Globus pallidus (tissue), 1 donor: ENCODE data around the gene CCDC167.
"Not testable (repeated sequence)": the region's sequence is repeated elsewhere in the genome, so short reads cannot be mapped to it uniquely, and the experiment has no call there.

Experiments used
- DNase-seq: peaks from one replicate; pipeline ENCODE4 v3.0.0-alpha.2; 2015; ENCODE audit warnings: low spot score

CCDC167 gene

DNA sequence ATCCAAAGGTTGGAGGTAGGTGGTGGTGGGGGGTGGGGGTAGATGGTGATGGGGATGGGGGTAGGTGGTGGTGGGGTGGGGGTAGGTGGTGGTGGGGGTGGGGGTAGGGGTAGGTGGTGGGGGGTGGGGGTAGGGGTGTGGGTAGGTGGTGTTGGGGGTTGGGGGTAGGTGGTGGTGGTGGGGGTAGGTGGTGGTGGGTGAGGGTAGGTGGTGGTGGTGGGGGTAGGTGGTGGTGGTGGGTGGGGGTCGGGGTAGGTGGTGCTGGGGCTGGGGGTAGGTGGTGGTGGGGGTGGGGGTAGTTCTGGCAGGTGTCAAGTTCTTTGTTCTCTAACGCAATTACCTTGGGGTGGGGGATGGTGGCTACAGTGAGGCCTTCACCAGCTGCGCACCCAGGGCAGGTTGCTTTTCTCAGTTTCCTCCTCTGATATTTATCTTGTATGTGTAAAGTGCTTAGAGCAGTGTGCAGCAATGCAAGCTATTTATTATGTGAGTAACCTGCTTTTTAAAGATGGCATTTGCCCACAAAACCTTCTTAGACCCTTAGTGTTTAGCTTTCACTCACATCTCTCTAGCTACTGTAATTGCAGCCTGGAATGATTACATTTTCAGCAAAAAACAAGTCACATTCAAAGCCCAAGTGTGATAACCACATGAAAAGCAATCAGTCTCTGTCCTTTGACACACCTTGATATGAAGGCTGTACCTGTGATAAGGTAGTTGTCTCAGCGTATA lies 8.2 kb upstream of the CCDC167 start:
- DNase-seq: no peak

DNA sequence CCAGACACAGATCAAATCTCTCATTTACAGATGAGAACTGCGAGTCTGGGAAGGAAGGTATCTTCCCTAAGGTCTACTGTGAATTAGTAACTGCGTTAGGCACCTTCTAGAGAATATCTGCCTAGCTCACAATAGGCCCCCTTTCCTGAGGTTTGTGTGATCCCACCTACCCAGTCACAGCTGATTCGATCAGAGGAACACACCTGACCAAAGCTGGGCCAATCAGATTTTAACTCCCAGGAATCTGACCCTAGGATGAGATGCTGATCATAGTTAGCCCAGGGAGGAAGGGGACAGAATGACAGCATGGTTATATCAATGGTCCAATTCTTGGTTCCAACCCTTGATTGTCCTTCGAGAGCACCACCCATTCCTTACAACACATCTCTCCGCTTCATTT lies 7.4 kb upstream of the CCDC167 start:
- DNase-seq: no peak

DNA sequence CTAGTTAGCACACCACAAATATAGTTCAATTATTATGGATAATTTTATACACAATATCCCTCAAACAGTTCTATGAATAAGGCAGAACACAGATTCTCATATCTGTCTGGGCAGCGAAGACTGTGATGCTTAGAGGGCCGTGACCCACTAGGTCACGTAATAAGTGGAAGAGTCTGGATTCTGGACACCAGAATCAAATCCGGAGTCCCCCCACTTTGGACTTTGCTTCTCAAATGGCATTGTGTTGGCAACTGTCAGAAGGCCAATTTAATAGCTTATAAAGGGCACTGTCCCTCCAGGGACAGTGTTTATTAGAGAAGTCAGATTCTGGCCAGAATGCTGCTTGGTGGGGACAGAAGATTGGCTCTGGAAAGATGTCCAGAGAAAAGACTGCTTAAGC lies 6.8 kb upstream of the CCDC167 start:
- DNase-seq: no peak

DNA sequence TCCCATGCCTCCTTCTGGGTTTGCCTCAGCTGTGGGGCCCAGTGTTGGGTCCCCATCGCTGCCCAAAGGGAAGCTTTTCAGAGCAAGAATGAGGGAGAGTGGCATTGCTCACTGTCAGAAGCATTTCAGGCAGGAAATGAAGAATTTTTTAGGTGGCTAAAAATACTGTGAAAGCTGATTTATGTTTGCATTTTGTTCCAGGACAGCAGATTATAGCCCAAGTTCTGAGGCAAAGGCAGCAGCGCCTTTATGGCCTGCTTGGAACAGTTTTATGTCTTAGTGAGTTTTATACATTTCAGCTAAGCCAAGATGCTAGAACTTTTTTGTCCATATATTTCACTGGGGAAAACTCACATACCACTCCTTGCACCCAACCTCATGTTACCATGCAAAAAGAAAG lies 4.3 kb upstream of the CCDC167 start:
- no peak for DNase-seq

DNA sequence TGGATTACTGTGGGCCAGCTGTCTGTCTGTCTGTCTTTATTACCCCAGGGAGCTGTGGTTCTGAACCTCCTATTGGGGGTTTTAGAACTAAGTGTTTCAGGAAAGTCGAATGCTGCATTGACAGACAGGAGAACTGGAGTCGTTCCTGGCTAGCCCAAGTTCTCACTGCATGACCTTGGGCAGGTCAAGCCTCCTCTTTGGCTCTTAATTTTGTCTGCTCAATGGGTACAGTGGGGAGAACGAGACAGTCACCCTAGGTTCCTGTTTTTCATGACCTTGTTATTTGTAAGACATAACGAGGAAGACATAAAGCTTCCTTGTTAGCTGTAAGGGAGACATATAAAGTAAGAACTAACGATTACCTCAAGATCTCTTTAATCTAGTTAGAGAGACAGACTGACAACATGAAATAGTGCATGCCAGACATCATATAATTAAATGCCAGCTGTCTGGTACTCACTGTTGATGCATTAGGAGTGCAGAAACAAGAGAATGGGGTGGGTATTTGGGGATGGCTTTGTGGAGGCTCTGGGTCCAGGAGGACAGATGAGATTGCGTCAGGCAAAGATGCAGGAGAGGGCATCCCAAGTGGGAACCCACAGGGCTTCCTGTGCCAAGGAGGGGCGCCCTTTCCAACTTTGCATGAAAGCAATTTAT lies 3.7 kb upstream of the CCDC167 start:
- DNase-seq: no peak

DNA sequence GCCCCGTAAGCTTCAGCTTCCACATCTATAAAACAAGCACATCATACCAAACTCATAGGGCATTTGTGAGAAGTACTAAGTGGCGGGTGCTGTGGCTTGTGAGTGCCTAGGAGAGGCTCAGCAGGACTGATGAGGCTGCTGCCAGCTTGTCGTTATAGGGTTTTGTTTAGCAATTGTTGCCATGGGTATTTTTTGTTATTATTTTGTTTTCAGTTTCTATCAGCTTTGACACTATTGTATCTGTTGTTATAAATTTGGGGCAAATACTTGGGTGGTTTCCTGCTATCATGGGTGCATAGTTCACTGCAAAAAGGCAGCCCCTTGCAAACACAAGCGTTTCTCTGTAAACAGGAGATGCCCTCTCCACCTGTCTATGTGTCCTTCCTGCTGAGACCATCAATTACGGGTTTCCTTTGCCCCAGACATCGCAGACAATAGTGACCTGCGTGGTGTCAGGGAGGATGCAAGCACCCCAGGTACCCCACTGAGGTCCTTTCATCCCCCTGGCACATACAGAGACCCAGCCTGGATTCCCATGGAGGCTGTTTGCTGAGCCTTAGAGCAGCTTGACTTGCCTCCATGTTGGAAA lies 3.1 kb upstream of the CCDC167 start:
- DNase-seq: no peak

DNA sequence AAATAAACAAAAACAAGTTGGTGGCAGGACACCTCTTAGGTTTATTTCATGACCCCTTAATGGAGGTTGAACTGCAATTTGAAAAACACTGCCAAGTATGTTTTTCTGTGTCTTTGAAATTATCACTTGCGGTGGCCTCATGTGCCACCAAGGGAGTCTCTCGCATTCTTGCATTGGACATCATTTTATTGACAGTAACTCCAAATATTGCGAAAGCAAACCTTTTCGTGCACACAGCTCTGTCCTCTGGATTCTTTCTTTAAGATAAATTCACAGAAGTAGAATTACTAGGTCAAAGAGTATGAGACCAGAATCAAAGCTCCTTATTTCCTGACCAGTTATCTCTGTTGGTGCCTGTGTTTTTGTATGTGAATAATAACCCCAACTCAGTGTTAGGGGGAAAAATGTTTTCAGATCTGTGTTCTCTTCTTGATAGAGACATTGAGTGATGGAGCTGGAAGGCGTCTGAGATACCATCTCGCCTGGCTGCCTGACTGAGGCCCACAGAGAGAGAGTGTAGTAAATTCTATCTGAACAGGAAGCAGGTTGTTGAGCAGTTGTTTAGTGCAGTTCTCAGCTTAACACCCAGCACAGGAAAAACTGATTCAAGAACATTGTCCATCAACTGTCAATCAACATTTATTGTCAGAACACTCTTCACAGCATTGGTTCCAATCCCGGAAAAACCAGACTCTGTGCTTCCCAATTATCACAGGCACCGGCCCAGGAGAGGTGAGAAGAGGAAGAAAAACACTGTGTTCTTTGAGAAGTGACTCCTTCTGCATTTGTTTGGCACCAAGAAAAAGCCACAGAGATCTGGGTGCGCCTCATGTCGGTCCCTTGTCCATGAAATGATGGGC lies 2.2 kb upstream of the CCDC167 start:
- no peak for DNase-seq

DNA sequence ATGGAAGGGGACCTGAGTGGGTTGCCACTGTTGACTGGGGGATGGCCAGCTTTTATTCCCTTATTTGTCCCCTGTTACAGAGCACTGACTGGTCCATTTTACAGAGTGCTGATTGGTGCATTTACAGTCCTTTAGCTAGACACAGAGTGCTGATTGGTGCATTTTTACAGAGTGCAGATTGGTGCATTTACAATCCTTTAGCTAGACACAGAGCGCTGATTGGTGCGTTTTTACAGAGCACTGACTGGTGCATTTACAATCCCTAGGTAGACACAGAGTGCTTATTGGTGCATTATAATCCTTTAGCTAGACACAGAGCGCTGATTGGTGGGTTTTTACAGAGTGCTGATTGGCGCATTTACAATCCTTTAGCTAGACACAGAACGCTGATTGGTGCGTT lies 1.2 kb upstream of the CCDC167 start:
- not testable (repeated sequence) for DNase-seq

DNA sequence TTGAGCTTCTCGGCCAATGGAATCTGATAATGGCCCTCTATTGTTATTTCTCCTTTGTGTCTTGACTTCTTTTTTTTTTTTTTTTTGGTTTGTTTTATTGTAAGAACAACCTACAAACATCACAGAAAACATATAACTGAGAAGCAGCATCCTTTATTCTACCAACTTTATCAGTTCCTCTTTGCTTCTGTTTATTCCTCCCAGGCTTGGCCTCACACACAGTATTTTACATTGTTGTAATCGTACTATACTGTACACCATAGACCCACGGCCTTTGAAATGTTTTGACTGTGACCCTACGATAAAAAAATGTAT lies 558 bp upstream of the CCDC167 start:
- no peak for DNase-seq

DNA sequence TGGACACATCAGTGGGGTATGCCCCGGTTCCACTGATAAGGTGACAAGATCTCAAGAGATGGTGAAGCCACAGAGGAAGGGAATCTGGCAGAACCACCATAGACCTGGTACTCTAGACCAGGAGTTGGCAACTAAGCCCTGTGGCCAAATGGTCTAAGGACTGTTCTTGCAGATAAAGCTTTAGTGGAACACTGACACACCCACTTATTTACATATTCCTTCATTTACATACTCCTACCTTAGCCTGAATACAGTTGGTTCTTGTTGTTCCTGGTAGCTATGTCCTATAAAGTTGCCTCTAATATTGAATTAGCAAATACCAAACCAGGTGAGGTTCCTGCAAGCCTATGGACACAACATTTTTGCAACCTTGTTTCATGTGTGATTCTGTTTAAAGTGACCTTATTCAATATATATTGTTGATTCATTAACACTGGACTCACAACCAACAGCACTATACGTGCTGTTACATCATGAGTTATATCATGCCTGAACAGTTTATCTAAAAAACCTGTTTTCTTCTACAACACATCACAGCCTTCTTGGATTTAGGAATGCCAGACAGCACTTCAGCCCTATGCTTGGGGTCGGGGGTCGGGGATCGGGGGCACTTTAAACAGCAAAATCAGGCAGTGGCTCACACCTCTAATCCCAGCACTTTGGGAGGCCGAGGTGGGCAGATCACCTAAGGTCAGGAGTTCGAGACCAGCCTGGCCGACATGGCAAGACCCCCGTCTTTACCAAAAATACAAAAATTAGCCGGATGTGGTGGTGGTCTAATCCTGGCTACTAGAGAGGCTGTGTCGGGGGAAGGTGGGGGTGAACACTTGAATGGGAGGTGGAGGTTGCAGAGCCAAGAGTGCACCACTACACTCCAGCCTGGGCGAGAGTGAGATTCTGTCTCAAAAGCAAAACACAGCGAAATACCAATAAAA lies 2.5 kb downstream of the CCDC167 start:
- DNase-seq: no peak

DNA sequence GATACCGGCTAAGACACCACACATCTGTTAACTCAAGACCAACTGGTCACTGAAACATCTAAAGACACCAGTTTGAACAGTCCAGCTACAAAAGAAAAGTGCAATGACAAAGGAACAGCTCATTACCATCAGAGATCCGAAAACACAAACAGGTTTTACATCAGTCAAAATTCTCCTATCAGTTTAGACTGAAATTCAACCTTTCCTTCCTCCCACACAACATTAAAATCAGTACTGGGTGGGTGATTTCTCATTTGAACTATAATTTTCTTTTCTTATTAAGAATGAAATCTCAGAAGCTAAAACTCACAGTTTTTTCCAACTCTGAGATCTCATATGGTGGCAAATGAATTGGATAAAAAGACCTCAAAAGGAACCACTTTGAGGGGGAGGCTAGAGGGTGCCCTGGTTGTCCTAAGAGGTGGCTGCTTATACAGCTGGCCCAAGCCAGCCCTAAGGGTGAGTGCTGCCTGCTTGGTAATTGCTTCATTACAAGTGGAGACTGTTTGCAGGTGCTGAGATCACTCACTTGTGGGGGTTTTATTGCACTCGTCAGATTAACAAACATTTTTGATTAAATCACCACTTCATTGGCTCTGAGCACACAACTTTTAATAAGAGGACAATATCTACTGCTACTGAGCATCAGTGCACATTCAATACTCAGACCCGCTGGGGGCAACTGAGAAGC lies 4.3 kb downstream of the CCDC167 start:
- no peak for DNase-seq

DNA sequence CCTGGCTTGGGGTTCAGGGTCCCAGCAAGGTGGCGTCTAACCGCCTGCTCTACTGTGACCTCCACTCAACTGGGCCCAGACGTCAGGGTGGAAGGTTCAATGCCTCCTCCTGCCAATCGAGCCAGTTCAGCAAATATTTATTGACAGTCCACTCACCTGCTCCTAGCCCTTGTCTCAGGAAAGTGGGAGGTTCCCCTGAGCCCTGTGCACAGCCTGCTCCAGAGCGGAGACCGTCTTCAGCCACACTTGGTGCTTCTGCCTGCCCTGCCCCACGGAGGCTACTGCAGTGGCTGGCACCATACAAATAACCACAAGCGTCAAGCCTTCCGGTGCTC lies 6.1 kb downstream of the CCDC167 start:
- DNase-seq: no peak

DNA sequence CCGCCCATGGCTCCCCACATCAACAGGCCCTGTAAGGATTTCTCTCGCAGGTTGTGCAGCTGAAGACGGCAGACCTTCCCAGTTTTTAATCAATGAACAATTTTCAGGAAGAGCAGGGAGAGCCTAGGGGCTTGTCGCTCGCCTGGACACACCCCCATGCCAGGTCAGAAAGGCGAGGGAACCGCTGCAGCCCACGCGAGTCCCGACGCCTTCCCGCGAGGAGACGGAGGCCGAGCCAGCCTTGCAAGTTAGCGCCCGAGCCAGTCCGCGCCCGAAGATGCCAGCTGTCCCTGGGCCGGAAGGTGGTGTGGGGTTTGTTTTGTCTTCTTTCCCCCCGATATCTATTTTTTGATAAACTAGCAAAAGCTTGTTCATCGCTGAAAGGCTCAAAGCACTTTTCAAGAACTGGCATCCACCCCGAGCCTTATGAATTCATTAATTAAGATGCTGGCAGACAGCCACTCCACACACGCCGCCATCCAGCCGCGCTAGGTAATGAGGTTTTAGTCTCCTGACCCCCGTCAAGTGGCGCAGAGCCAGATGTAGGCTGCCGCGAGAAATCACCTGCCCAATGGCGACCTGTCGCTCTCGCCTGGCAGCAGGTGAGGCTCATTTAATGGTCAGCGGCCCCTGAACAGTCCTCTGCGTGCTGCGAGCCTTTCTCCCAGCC lies 6.6 kb downstream of the CCDC167 start:
- no peak for DNase-seq

DNA sequence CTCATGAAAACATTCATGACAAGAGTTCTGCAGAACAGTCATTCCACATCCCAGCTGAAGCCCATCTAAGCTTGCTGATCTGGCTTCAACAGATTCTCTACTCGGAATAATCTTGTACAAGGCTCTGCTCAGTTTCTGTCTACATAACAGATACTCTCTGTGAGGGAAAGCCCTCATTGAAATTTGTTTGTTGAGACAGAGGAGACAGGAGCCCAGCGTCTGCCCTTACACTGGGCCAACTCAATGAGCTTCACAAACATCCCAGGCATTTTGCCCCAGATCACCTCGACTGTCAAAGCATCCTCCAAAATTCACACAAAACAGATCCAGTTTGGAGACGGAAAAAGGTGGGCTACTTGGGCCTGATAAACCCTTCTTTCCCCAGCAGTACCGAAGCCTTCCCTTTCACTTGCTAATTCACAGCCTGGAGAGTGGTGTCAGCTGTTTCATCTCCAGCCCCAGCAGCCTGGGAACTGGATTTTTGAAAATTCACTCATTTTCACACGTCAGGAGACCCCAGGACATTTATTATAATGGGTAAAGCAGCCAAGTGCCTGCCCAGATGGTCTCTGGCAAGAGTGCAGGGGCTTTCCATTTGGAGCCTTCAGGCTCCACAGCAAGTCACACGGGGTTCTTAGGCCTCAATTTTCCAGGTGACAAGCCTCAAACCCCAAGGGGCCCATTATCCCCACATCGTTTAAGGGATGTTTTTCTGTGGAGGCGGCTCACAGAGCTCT lies 7.3 kb downstream of the CCDC167 start:
- no peak for DNase-seq

DNA sequence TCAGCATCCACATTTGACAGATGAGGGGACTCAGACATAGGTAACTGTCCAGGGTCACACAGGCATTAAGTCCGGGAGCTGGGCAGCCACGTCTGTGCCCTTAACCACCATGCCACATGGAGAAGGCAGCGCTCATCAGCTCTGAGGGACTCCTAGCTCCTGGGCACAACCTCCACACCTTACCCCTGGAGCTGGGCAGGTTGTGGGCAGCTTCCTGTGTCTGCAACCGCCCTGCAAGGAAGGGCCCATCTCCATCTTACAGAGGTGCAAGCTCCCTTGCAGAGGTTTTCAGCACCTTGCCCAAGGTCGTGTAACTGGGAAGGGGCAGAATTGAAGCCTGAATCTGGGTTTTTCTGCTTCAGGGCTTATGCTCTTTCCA lies 7.9 kb downstream of the CCDC167 start:
- no peak for DNase-seq

DNA sequence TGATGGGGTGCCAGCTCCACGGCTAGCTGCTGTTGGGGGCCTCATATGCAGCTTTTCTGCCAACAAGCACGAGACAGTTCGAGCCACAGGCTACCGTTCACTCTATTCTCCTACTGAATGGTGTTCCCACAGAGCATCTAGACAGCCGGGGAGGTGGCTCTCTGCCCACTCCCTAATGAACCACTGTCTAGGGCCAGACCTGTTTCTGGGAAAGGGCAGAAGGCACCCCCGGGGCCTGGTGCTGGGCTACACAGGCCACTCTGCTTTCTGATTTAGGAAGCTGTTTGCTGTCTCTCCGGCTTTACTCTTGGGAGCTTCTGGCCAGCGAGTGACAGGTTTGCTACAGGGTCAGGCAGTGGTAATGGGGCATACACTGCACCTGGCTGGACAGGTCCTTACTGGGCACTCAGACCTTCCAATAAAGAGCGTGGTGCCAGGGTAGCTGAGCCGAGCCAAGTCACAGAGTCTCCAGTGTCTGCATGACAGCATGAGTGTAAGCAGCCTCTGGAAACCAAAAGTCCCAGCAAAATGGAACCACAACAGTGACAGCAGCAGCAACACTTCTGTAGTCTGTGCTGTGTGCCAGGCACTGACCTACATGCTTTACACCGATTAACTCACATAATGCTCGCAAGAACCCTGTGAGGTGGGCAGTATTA lies 8.4 kb downstream of the CCDC167 start:
- no peak for DNase-seq

DNA sequence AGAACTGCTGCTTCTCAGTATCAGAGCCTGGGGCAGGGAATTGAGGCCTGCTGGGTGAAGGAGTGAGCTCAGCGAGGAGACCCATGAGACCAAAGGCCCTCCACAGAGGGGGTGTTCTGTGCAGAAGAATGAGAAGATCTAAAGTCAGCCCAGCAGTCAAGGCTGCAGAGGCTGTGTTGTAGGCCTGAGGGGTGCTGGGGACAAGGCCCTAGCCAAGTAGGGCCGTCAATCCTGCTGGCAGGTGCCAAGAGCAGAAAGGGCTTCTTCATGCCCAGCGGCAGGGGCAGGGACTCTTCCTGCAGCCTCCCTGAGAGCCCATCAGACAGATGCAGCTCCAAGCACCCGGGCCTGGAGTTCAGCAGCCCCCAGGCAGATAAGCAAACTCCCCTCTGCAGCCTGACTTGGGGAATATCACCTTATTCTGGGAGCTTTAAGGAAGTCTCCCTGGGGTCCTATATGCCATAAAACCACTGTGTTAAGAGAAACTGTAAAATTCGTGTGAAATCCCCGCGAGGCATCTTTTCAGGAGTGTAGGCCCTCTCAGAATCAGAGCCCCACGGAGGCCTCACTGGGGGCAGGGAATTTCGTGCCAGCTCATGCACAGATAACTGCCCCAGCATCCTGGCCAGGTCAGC lies 9.0 kb downstream of the CCDC167 start:
- DNase-seq: no peak

DNA sequence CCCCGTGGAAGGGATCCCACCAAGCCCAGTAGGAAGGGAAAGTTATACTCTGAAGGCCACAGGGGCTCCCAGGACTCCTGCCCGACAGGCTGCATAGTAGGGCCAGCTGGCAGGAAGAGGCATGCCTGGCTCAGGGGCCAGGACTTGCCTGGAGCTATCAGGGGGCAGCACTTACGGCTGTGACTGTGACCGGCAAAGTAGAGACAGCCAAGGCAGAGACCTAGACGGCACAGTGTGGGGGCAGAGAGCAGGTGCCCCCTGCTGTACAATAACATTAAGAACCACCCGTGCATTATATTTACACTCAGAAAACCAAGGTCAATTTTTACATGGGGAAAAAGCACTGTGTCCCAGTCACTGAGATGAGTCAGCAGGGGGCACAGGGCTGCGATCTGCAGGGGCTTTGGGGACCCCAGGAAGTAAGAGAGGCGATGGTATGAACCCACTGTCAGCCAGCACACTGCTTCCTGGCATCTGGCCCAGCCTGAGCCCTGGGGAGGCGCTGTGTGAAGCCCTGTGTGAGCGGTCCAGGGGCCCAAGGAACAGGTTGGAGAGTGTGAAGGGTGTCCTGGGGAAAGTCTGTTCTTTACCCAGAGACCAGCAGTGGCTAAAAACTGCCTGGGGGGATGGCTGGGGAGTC lies 9.9 kb downstream of the CCDC167 start:
- no peak for DNase-seq
